Breast epithelium (tissue), 4 donors: ENCODE measurements around the gene FIBIN. TPM values are rescaled to one million over a fixed set of nuclear protein-coding genes. Genes with fewer than 3 reads are reported as not detected.
A peak's percentile ranks its signal among the peaks of the same experiment; 100 is the strongest.

Experiments
- DNase-seq, 2 donors: peaks; one replicate each; pipeline ENCODE4 v3.0.0-alpha.2; 2019; ENCODE audit warnings: low spot score in 2 of 2
- H3K27ac ChIP-seq, 2 donors: fragments of 200-600 bp; sonication (generic) in 1 of 2; one replicate each; pipeline ENCODE4 v1.5.1; 2016 to 2019; ENCODE audit warnings: mild to moderate bottlenecking in 1 of 2
- H3K27me3 ChIP-seq, 2 donors: fragments of 200-600 bp; sonication (generic) in 1 of 2; one replicate each; pipeline versions ENCODE4 v1.5.1 to v1.6.0; 2017 to 2019; ENCODE audit warnings: control low read depth in 1 of 2, mild to moderate bottlenecking in 1 of 2
- H3K36me3 ChIP-seq: fragments of 200-600 bp; one replicate; pipeline ENCODE4 v1.5.1; 2019
- H3K4me1 ChIP-seq, 2 donors: fragments of 200-600 bp; sonication (generic); one replicate each; pipeline ENCODE4 v1.5.1; 2016 to 2019; ENCODE audit warnings: control low read depth in 1 of 2
- H3K4me3 ChIP-seq, 3 donors: fragments of 200-600 bp; sonication (generic); 1 replicate in 2 of 3; 2 replicates in 1 of 3; pipeline ENCODE4 v1.5.1; 2016 to 2019; ENCODE audit warnings: mild to moderate bottlenecking in 3 of 3, moderate library complexity in 2 of 3
- H3K9me3 ChIP-seq, 2 donors: fragments of 200-600 bp; sonication (generic) in 1 of 2; one replicate each; pipeline ENCODE4 v1.5.1; 2016 to 2019; ENCODE audit warnings: control low read depth in 1 of 2
- CTCF ChIP-seq, 3 donors: fragments of 450-650 bp; IDR thresholded peaks; one replicate each; pipeline ENCODE4 v1.5.1; 2016 to 2017; ENCODE audit warnings: antibody characterized with exemption in 3 of 3, mild to moderate bottlenecking in 3 of 3, moderate library complexity in 3 of 3
- POLR2A ChIP-seq: fragments of 450-650 bp; IDR thresholded peaks from one replicate; pipeline ENCODE4 v1.6.1; 2016; ENCODE audit warnings: antibody characterized with exemption, mild to moderate bottlenecking, moderate library complexity
- POLR2AphosphoS5 ChIP-seq, 3 donors: sonication (generic); formaldehyde crosslinking; IDR thresholded peaks; one replicate each; pipeline ENCODE4 v1.6.1; 2017; ENCODE audit warnings: antibody characterized with exemption in 3 of 3
- intact Hi-C: fragments of 100-400 bp; cut with DNase I; formaldehyde crosslinking; loops from one replicate; pipeline ENCODE4 v1.15.1; 2023; ENCODE audit warnings: low total_unique reads
- total RNA-seq, 3 donors: library from RNA; depleted of rRNA; stranded (reverse); fragments of >200 nt; gene quantifications; one replicate each; pipeline ENCODE4 v1.1.0, GENCODE V29; 2016

FIBIN gene
- 10 to 100 TPM; 23.7 to 71.4 (median 41.6) TPM for total RNA-seq

- Histone ChIP-seq H3K27ac (peak within 1 kb of the TSS; percentile 64 to 90), H3K27me3 (no peaks in the 10 kb centered on the region), H3K4me1 (no peaks in the 10 kb centered on the region), H3K36me3 (no peaks in the 10 kb centered on the region), H3K9me3 (no peaks in the 10 kb centered on the region), H3K4me3 (peak within 1 kb of the TSS; percentile 52 to 83 (median 67))
- TF ChIP-seq POLR2AphosphoS5 (IDR thresholded peaks at IDR 0.05) = peak in 2 of 3 donors; percentile 34 to 55
- no peak for TF ChIP-seq CTCF (IDR thresholded peaks at IDR 0.05)
- intact Hi-C loops = no loop called here
- DNase-seq = no peak
Measured at GRCh38 chr11:26993965-26994457, at the start of gene FIBIN. FIBIN (plus strand) TSS chr11:26994112; CDS start chr11:26994527, 415 bp downstream.

- no peaks in the 10 kb centered on the region for H3K36me3 ChIP-seq
- TF ChIP-seq CTCF (IDR thresholded peaks at IDR 0.05) (no peak), POLR2AphosphoS5 (IDR thresholded peaks at IDR 0.05) (no peak), POLR2A (no peak)
- peak overlapping the region in 1 of 2 donors; percentile 23 for H3K27ac ChIP-seq
- intact Hi-C loops = no loop called here
- peaks cover 0 to 5% of the 10 kb centered on the region in 2 donors for H3K4me1 ChIP-seq
- H3K27me3 ChIP-seq = no peaks in the 10 kb centered on the region
- no peaks in the 10 kb centered on the region for H3K9me3 ChIP-seq
- no peak for DNase-seq
- no peak overlapping the region for H3K4me3 ChIP-seq
Measured at GRCh38 chr11:26944866-26945664, 48.8 kb upstream of the FIBIN start.

GRCh38 chr11:26946257-26946716 is 47.6 kb upstream of the FIBIN start:
- H3K4me3 ChIP-seq = no peak overlapping the region
- peaks cover 0 to 5% of the 10 kb centered on the region in 2 donors for H3K4me1 ChIP-seq
- H3K27ac ChIP-seq = peak overlapping the region; percentile 23 to 65
- TF ChIP-seq POLR2A (no peak), CTCF (IDR thresholded peaks at IDR 0.05) (no peak), POLR2AphosphoS5 (IDR thresholded peaks at IDR 0.05) (no peak)
- intact Hi-C loops = no loop called here
- H3K27me3 ChIP-seq = no peaks in the 10 kb centered on the region
- no peak for DNase-seq
- no peaks in the 10 kb centered on the region for H3K9me3 ChIP-seq
- no peaks in the 10 kb centered on the region for H3K36me3 ChIP-seq

- no peak overlapping the region for H3K4me3 ChIP-seq
- intact Hi-C loops = no loop called here
- H3K27me3 ChIP-seq = no peaks in the 10 kb centered on the region
- peak overlapping the region; percentile 66 to 84 for H3K27ac ChIP-seq
- TF ChIP-seq POLR2A (no peak), POLR2AphosphoS5 (IDR thresholded peaks at IDR 0.05) (peak; percentile 72 to 89 (median 84)), CTCF (IDR thresholded peaks at IDR 0.05) (no peak)
- peaks cover 0 to 5% of the 10 kb centered on the region in 2 donors for H3K4me1 ChIP-seq
- H3K9me3 ChIP-seq = no peaks in the 10 kb centered on the region
- H3K36me3 ChIP-seq = no peaks in the 10 kb centered on the region
- DNase-seq = peak in 1 of 2 donors; percentile 63
Measured at GRCh38 chr11:26947379-26947844, 46.5 kb upstream of the FIBIN start.
